HepG2 (cell line): ENCODE measurements around the gene ITGB6. TPM values are rescaled to one million over a fixed set of nuclear protein-coding genes. Genes with fewer than 3 reads are reported as not detected.

Experiments
- ATAC-seq: fragments of 200-7000 bp; cut with Tn5 transposase; 3 replicates; pipeline ENCODE4 v1.9.1; 2020; ENCODE audit warnings: mild to moderate bottlenecking, moderate library complexity
- BruUV-seq: library from RNA; stranded (reverse); fragments of 400-500 nt; replicated peaks from 2 replicates; lab custom pipeline; 2021; lab: Mats Ljungman, UMichigan
- CTCF ChIA-PET: fragments of 300-600 bp; formaldehyde crosslinking; extraction: SDS; loops from one replicate; lab custom pipeline; 2021; ENCODE audit warnings: low total read pairs, inconsistent platforms, low intra/inter-chr PET ratio; lab: Yijun Ruan, JAX
- POLR2A ChIA-PET: fragments of 350-600 bp; sonication (Branson Sonifier 250); formaldehyde crosslinking; loops from one replicate; lab custom pipeline; 2020; ENCODE audit warnings: antibody characterized with exemption, inconsistent platforms; lab: Yijun Ruan, JAX
- DNase-seq: peaks from one replicate; pipeline ENCODE4 v3.0.0-alpha.2; 2015; ENCODE audit warnings: low spot score
- FAIRE-seq: peaks from 3 replicates; lab custom pipeline; 2011; peaks lifted over from hg19 to GRCh38; lab: Jason Lieb, UNC
- H2AFZ ChIP-seq: one replicate; pipeline ENCODE4 v1.6.1; 2011; ENCODE audit warnings: low read length, inconsistent platforms
- H3K27ac ChIP-seq: fragments of 300-600 bp; 3 replicates; pipeline ENCODE4 v1.8.0; 2011; ENCODE audit warnings: mixed run types, mild to moderate bottlenecking, mixed read lengths, low read length, inconsistent platforms; ENCODE audit not compliant: insufficient read depth; ENCODE audit errors: extremely low read length
- H3K27me3 ChIP-seq, 2 experiments: fragments of 200-600 bp in 1 of 2; 2 replicates in 1 of 2; 3 replicates in 1 of 2; pipeline versions ENCODE4 v1.6.0 to v1.8.0; 2011; ENCODE audit warnings: low read length in 2 of 2, mild to moderate bottlenecking in 2 of 2, moderate library complexity in 2 of 2, inconsistent platforms in 1 of 2; ENCODE audit not compliant: insufficient read depth in 2 of 2, control insufficient read depth in 1 of 2
- H3K36me3 ChIP-seq, 2 experiments: fragments of 200-600 bp in 1 of 2; replicated peaks in 1 of 2; 2 replicates in 1 of 2; 3 replicates in 1 of 2; pipeline versions ENCODE4 v1.5.1 to v1.8.0; 2011; ENCODE audit warnings: low read length in 2 of 2, inconsistent platforms in 1 of 2; ENCODE audit not compliant: insufficient read depth in 2 of 2, control insufficient read depth in 1 of 2
- H3K4me1 ChIP-seq: 2 replicates; pipeline ENCODE4 v1.5.1; 2012; ENCODE audit warnings: low read length, inconsistent platforms; ENCODE audit not compliant: insufficient read depth
- H3K4me2 ChIP-seq: 2 replicates; pipeline ENCODE4 v1.6.0; 2011; ENCODE audit warnings: low read depth, low read length, inconsistent platforms
- H3K4me3 ChIP-seq, 3 experiments: fragments of 200-600 bp in 1 of 3; sonication (generic), shearing (Covaris generic) in 1 of 3; replicated peaks in 1 of 3; 2 replicates each; pipeline ENCODE4 v1.5.1; 2011 to 2016; ENCODE audit warnings: low read length in 3 of 3, inconsistent platforms in 2 of 3, low read depth in 2 of 3, mild to moderate bottlenecking in 2 of 3, control low read depth in 1 of 3, mixed read lengths in 1 of 3; ENCODE audit not compliant: insufficient read depth in 1 of 3
- H3K79me2 ChIP-seq: one replicate; pipeline ENCODE4 v1.6.1; 2011; ENCODE audit warnings: low read length, inconsistent platforms; ENCODE audit not compliant: insufficient read depth
- H3K9ac ChIP-seq: 2 replicates; pipeline ENCODE4 v1.6.0; 2011; ENCODE audit warnings: mild to moderate bottlenecking, low read depth, low read length, inconsistent platforms; ENCODE audit not compliant: insufficient read depth
- H3K9me3 ChIP-seq: 2 replicates; pipeline ENCODE4 v1.5.1; 2012; ENCODE audit warnings: mild to moderate bottlenecking, low read length
- H4K20me1 ChIP-seq: 2 replicates; pipeline ENCODE4 v1.6.0; 2011; ENCODE audit warnings: inconsistent platforms, mild to moderate bottlenecking, low read length, moderate library complexity; ENCODE audit not compliant: insufficient read depth
- GABPA ChIP-seq, 2 experiments: IDR thresholded peaks; 2 replicates each; pipeline ENCODE4 v1.6.1; 2011 to 2016; ENCODE audit warnings: low read depth in 2 of 2, low read length in 1 of 2, missing biosample characterization in 1 of 2, missing genetic modification characterization in 1 of 2
- GPN1 ChIP-seq: sonication (generic); formaldehyde crosslinking; IDR thresholded peaks from 2 replicates; pipeline ENCODE4 v1.5.1; 2020; ENCODE audit warnings: missing genetic modification reagents, borderline replicate concordance
- KMT2A ChIP-seq: sonication (generic); formaldehyde crosslinking; IDR thresholded peaks from 2 replicates; pipeline ENCODE4 v1.4.0; 2020; ENCODE audit warnings: missing genetic modification reagents
- MIXL1 ChIP-seq: IDR thresholded peaks from 2 replicates; pipeline ENCODE4 v1.6.1; 2016
- NRL ChIP-seq: sonication (generic); formaldehyde crosslinking; IDR thresholded peaks from 2 replicates; pipeline ENCODE4 v1.5.0; 2020; ENCODE audit warnings: missing genetic modification reagents, mild to moderate bottlenecking, moderate library complexity, borderline replicate concordance
- PHF5A ChIP-seq: IDR thresholded peaks from one replicate; pipeline ENCODE4 v1.6.1; 2018; ENCODE audit warnings: low read depth, missing genetic modification reagents; ENCODE audit not compliant: unreplicated experiment
- TAF1 ChIP-seq: sonication (generic); formaldehyde crosslinking; IDR thresholded peaks from 2 replicates; pipeline ENCODE4 v1.4.0; 2020; ENCODE audit warnings: missing genetic modification reagents
- ZNF430 ChIP-seq: sonication (generic); formaldehyde crosslinking; IDR thresholded peaks from 2 replicates; pipeline ENCODE4 v1.9.0; 2021; ENCODE audit warnings: mild to moderate bottlenecking, missing genetic modification reagents
- ZNF660 ChIP-seq: sonication (generic); formaldehyde crosslinking; IDR thresholded peaks from 2 replicates; pipeline ENCODE4 v1.5.1; 2020; ENCODE audit warnings: mild to moderate bottlenecking, low read depth, missing genetic modification reagents, borderline replicate concordance
- ZNF720 ChIP-seq: sonication (generic); formaldehyde crosslinking; IDR thresholded peaks from 2 replicates; pipeline ENCODE4 v1.4.0; 2020; ENCODE audit warnings: missing genetic modification reagents
- WGBS: methylation state at CpG from one replicate; pipeline ENCODE4 v1.1.6; 2017; ENCODE audit warnings: low lambda C conversion rate; 5-methylcytosine and 5-hydroxymethylcytosine counted together
- in situ Hi-C: cut with HindIII; loops from 2 replicates; pipeline ENCODE4 v1.10.0; 2017; ENCODE audit warnings: low pct_unique_long_range_greater_than_20kb; ENCODE audit not compliant: extremely low pct_ligation_motif_present
- intact Hi-C: fragments of 100-400 bp; cut with micrococcal nuclease; formaldehyde crosslinking; loops from one replicate; pipeline ENCODE4 v1.10.0; 2022; ENCODE audit not compliant: unreplicated experiment
- polyA plus RNA-seq, 8 experiments: library from polyadenylated mRNA; depleted of rRNA in 3 of 8; stranded (reverse) in 7 of 8; unstranded in 1 of 8; fragments of >200 nt; fragmentation: Illumina TruSeq in 4 of 8; extraction: Trizol in 4 of 8; gene quantifications; 2 replicates each; pipeline versions ENCODE4 v1.2.1 to v1.2.3, GENCODE V29; 2011 to 2016; ENCODE audit warnings: low read depth in 4 of 8, missing spikeins in 1 of 8, mixed read lengths in 1 of 8; ENCODE audit not compliant: insufficient read depth in 1 of 8
- total RNA-seq, 5 experiments: library from RNA; depleted of rRNA; stranded (reverse); fragments of >200 nt; fragmentation: Illumina TruSeq; extraction: Trizol; gene quantifications; 2 replicates each; pipeline ENCODE4 v1.2.3, GENCODE V29; 2016; ENCODE audit warnings: low read depth in 1 of 5
- TF ChIP-seq, protein P1 (sequence below): sonication (generic); formaldehyde crosslinking; IDR thresholded peaks from 2 replicates; pipeline ENCODE4 v1.4.0; 2020; ENCODE audit warnings: missing genetic modification reagents, borderline replicate concordance
- TF ChIP-seq, protein P2 (sequence below): sonication (generic); formaldehyde crosslinking; IDR thresholded peaks from 2 replicates; pipeline ENCODE4 v1.8.1; 2023; ENCODE audit warnings: mild to moderate bottlenecking, inconsistent platforms, moderate library complexity, missing genetic modification reagents, borderline replicate concordance
- TF ChIP-seq, protein P3 (sequence below): sonication (generic); formaldehyde crosslinking; IDR thresholded peaks from 2 replicates; pipeline ENCODE4 v1.4.0; 2020; ENCODE audit warnings: missing genetic modification reagents, borderline replicate concordance
- TF ChIP-seq, protein P4 (sequence below): sonication (generic); formaldehyde crosslinking; IDR thresholded peaks from 2 replicates; pipeline ENCODE4 v1.8.0; 2022; ENCODE audit warnings: mild to moderate bottlenecking, missing genetic modification reagents, borderline replicate concordance

Gene ITGB6
- total and polyA plus RNA-seq, 2 of the 13 experiments (the other 11 are each of a cell fraction or from before 2014, with no cell fraction given): not detected

DNA sequence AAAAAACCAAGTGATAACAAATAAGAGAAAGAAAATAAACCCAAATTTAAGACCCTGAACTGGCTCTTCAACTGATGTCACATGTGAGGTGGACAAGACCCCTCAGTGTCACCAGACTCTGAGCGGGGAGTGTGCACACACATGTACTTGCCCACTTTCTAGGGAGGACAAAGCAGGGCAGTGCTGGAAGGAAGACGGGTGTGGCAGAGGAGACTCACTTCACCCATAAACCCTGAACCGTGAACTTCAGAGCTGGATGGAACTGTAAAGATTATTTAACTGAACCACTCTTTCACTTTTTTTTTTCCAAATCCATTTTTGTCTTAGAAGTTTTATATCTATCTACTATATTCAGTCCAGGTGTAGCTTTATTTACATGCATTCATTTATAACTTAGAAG is 149.9 kb downstream of the ITGB6 start:
- no TSS peak for BruUV-seq
- FAIRE-seq: no peak

More for the DNA sequence above, 149.9 kb downstream of the ITGB6 start:
- H3K27ac ChIP-seq: no peak overlapping the region
- WGBS: 32% methylated on average over 3 of the region's 3 CpGs
- no peak for ATAC-seq
- H3K4me1 ChIP-seq: no peaks in the 10 kb centered on the region
- H3K4me3 ChIP-seq: no peak overlapping the region
- no peak overlapping the region for H2AFZ ChIP-seq
- no peak for DNase-seq
- TF ChIP-seq ZNF430 (CRISPR knock-in tag): no peak
- TF ChIP-seq, protein P1, sequence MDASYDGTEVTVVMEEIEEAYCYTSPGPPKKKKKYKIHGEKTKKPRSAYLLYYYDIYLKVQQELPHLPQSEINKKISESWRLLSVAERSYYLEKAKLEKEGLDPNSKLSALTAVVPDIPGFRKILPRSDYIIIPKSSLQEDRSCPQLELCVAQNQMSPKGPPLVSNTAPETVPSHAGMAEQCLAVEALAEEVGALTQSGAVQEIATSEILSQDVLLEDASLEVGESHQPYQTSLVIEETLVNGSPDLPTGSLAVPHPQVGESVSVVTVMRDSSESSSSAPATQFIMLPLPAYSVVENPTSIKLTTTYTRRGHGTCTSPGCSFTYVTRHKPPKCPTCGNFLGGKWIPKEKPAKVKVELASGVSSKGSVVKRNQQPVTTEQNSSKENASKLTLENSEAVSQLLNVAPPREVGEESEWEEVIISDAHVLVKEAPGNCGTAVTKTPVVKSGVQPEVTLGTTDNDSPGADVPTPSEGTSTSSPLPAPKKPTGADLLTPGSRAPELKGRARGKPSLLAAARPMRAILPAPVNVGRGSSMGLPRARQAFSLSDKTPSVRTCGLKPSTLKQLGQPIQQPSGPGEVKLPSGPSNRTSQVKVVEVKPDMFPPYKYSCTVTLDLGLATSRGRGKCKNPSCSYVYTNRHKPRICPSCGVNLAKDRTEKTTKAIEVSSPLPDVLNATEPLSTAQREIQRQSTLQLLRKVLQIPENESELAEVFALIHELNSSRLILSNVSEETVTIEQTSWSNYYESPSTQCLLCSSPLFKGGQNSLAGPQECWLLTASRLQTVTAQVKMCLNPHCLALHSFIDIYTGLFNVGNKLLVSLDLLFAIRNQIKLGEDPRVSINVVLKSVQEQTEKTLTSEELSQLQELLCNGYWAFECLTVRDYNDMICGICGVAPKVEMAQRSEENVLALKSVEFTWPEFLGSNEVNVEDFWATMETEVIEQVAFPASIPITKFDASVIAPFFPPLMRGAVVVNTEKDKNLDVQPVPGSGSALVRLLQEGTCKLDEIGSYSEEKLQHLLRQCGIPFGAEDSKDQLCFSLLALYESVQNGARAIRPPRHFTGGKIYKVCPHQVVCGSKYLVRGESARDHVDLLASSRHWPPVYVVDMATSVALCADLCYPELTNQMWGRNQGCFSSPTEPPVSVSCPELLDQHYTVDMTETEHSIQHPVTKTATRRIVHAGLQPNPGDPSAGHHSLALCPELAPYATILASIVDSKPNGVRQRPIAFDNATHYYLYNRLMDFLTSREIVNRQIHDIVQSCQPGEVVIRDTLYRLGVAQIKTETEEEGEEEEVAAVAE (CRISPR knock-in tag): no peak
- no peak for TF ChIP-seq TAF1 (CRISPR knock-in tag)
- TF ChIP-seq, protein P2, sequence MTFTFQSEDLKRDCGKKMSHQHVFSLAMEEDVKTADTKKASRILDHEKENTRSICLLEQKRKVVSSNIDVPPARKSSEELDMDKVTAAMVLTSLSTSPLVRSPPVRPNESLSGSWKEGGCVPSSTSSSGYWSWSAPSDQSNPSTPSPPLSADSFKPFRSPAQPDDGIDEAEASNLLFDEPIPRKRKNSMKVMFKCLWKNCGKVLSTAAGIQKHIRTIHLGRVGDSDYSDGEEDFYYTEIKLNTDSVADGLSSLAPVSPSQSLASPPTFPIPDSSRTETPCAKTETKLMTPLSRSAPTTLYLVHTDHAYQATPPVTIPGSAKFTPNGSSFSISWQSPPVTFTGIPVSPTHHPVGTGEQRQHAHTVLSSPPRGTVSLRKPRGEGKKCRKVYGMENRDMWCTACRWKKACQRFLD: no peak
- no peak for TF ChIP-seq GPN1
- no peak for TF ChIP-seq KMT2A (CRISPR knock-in tag)
- no peak for TF ChIP-seq ZNF660 (CRISPR knock-in tag)
- no peak for TF ChIP-seq NRL (CRISPR knock-in tag)
- TF ChIP-seq, protein P3, sequence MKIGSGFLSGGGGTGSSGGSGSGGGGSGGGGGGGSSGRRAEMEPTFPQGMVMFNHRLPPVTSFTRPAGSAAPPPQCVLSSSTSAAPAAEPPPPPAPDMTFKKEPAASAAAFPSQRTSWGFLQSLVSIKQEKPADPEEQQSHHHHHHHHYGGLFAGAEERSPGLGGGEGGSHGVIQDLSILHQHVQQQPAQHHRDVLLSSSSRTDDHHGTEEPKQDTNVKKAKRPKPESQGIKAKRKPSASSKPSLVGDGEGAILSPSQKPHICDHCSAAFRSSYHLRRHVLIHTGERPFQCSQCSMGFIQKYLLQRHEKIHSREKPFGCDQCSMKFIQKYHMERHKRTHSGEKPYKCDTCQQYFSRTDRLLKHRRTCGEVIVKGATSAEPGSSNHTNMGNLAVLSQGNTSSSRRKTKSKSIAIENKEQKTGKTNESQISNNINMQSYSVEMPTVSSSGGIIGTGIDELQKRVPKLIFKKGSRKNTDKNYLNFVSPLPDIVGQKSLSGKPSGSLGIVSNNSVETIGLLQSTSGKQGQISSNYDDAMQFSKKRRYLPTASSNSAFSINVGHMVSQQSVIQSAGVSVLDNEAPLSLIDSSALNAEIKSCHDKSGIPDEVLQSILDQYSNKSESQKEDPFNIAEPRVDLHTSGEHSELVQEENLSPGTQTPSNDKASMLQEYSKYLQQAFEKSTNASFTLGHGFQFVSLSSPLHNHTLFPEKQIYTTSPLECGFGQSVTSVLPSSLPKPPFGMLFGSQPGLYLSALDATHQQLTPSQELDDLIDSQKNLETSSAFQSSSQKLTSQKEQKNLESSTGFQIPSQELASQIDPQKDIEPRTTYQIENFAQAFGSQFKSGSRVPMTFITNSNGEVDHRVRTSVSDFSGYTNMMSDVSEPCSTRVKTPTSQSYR (CRISPR knock-in tag): no peak
- TF ChIP-seq ZNF720 (CRISPR knock-in tag): no peak
- TF ChIP-seq, protein P4, sequence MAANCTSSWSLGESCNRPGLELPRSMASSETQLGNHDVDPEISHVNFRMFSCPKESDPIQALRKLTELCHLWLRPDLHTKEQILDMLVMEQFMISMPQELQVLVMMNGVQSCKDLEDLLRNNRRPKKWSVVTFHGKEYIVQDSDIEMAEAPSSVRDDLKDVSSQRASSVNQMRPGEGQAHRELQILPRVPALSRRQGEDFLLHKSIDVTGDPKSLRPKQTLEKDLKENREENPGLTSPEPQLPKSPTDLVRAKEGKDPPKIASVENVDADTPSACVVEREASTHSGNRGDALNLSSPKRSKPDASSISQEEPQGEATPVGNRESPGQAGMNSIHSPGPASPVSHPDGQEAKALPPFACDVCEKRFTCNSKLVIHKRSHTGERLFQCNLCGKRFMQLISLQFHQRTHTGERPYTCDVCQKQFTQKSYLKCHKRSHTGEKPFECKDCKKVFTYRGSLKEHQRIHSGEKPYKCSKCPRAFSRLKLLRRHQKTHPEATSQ (CRISPR knock-in tag): no peak
- TF ChIP-seq PHF5A (CRISPR knock-in tag): no peak
- no peak for TF ChIP-seq MIXL1 (CRISPR knock-in tag)
- TF ChIP-seq GABPA (IDR thresholded peaks at IDR 0.05; ENCODE audit: low read depth, low read length): no peak
- TF ChIP-seq GABPA (CRISPR knock-in tag; IDR thresholded peaks at IDR 0.05; ENCODE audit: low read depth): no peak
- peaks cover 0 to 20% of the 10 kb centered on the region in 2 experiments; a peak in 2 of 5 replicates for H3K27me3 ChIP-seq
- no peak overlapping the region for H3K9ac ChIP-seq
- no peaks in the 10 kb centered on the region for H4K20me1 ChIP-seq
- H3K36me3 ChIP-seq: no peaks in the 10 kb centered on the region
- no peaks in the 10 kb centered on the region for H3K9me3 ChIP-seq
- ChIA-PET CTCF (no interaction called here), POLR2A (no interaction called here)
- H3K4me2 ChIP-seq: no peak overlapping the region
- in situ Hi-C loops (no loop called here), intact Hi-C loops (no loop called here)
- H3K79me2 ChIP-seq: no peaks in the 10 kb centered on the region
